ENCODE results near the gene PSTPIP1. TPM values are rescaled to one million over a fixed set of nuclear protein-coding genes. Genes with fewer than 3 reads are reported as not detected.

PSTPIP1 gene
- total RNA-seq, 2 donors from 2014 or later = 3.3 to 3.6 TPM

DNA sequence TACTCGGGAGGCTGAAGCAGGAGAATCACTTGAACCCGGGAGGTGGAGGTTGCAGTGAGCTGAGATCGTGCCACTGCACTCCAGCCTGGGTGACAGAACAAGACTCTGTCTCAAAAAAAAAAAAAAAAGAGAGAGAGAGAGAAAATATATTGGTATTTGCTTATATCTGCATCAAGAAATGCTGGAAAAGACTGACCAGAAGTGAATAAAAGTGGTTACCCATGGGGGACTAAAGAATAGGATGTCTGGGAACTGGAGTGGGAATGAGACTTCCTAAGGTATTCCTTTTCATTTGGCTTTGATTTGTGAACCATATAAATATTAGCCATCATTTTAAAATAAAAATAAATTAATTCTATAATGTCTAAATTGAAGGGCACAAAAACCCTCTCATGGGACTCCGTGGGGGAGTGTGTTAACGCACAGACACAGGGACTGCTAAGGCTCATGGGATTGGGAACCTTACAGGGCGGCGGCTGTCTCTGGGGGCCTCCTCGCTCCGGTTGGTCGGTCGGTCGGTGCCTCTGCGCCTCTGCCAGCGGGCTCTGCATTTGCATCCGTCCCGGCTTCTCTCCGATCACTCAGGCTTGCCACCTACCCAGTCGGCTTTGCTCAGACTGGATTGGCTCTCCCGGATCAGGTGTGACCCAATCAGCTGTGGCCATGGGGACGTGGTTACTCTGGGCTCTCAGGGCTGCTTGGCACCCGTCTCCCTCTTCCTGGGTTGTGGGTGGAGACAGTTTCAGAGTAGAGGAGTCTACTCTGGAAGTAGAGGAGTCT is 88.6 kb downstream of the PSTPIP1 start:
- no peaks in the 10 kb centered on the region for H3K9me3 ChIP-seq
- TF ChIP-seq POLR2A (IDR thresholded peaks at IDR 0.05) = peak in 2 of 3 donors; percentile 32 to 47
- TF ChIP-seq, protein P1, sequence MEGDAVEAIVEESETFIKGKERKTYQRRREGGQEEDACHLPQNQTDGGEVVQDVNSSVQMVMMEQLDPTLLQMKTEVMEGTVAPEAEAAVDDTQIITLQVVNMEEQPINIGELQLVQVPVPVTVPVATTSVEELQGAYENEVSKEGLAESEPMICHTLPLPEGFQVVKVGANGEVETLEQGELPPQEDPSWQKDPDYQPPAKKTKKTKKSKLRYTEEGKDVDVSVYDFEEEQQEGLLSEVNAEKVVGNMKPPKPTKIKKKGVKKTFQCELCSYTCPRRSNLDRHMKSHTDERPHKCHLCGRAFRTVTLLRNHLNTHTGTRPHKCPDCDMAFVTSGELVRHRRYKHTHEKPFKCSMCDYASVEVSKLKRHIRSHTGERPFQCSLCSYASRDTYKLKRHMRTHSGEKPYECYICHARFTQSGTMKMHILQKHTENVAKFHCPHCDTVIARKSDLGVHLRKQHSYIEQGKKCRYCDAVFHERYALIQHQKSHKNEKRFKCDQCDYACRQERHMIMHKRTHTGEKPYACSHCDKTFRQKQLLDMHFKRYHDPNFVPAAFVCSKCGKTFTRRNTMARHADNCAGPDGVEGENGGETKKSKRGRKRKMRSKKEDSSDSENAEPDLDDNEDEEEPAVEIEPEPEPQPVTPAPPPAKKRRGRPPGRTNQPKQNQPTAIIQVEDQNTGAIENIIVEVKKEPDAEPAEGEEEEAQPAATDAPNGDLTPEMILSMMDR (IDR thresholded peaks at IDR 0.05) = no peak
- intact Hi-C loops (cut with DNase I) = no loop called here
- WGBS, 2 donors = 14 to 16% methylated on average over 21 of the region's 21 CpGs
- no peak overlapping the region for H3K4me3 ChIP-seq
- peak overlapping the region in 3 of 4 donors; percentile 27 to 57 (median 41) for H3K27ac ChIP-seq
- no peaks in the 10 kb centered on the region for H3K36me3 ChIP-seq (replicated peaks in 1 of 2; ENCODE audit: insufficient read depth in 1 of 2, low read depth in 2 of 2)
- peaks cover 15% of the 10 kb centered on the region for H3K4me1 ChIP-seq
- H3K27me3 ChIP-seq = no peaks in the 10 kb centered on the region
- DNase-seq (peak; percentile 88 to 94 (median 92)), ATAC-seq (peak; percentile 100)

DNA sequence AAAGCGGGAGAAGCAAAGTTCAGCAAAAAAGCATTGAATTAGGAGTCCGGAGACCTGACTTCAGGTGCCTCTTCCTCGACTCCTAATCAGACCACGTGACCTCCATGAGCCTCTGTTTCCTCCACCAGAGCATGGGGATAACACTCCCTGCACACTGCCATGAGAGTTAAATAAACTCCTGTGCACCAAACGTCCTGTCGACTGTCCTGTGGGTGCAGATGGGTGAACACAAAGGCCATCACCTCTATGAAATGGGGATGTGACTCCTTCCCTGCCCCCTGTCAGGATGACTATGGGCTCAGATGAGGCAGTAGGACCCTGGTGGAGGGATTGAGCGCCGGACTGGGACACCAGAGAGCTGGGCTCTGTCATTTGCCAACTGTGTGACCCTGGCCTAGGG is 89.5 kb downstream of the PSTPIP1 start:
- Histone ChIP-seq H3K4me3 (no peak overlapping the region), H3K36me3 (replicated peaks in 1 of 2; ENCODE audit: insufficient read depth in 1 of 2, low read depth in 2 of 2) (no peaks in the 10 kb centered on the region), H3K4me1 (peaks cover 15% of the 10 kb centered on the region), H3K9me3 (no peaks in the 10 kb centered on the region), H3K27ac (peak overlapping the region in 1 of 4 donors; percentile 41), H3K27me3 (no peaks in the 10 kb centered on the region)
- ATAC-seq = no peak
- no peak for TF ChIP-seq POLR2A (IDR thresholded peaks at IDR 0.05)
- TF ChIP-seq, protein P1 (IDR thresholded peaks at IDR 0.05) = no peak
- intact Hi-C loops (cut with DNase I) = no loop called here
- no peak for DNase-seq
- WGBS, 2 donors = 85 to 90% methylated on average over 8 of the region's 8 CpGs

DNA sequence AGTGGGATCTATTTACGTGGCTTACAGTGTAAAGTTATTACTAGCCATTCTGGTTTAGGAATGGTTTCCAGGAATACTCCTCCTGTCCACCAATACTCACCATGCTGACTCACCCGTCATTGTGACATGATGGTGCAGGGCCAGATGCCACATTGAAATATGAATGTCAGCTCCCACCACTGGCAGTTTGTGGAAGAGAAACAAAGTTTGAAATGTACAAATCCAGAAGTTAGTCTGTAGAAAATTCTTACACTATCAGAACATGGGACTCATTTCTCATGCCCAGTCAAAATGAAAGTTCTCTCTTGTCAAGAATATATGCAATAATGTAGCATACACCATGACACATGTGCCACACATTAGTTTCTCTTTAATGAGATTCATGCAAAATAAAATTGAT is 90.4 kb downstream of the PSTPIP1 start:
- Histone ChIP-seq H3K27me3 (no peaks in the 10 kb centered on the region), H3K27ac (no peak overlapping the region), H3K4me3 (no peak overlapping the region), H3K4me1 (peaks cover 15% of the 10 kb centered on the region), H3K36me3 (replicated peaks in 1 of 2; ENCODE audit: insufficient read depth in 1 of 2, low read depth in 2 of 2) (no peaks in the 10 kb centered on the region), H3K9me3 (no peaks in the 10 kb centered on the region)
- DNase-seq (no peak), ATAC-seq (no peak)
- TF ChIP-seq, protein P1 (IDR thresholded peaks at IDR 0.05) = no peak
- TF ChIP-seq POLR2A (IDR thresholded peaks at IDR 0.05) = no peak
- intact Hi-C loops (cut with DNase I) = no loop called here
- WGBS, 2 donors = 34 to 55% methylated on average over 2 of the region's 2 CpGs

Small RNAs within 50 kb of the gene (small RNA-seq; reads per million reads assigned to genes)
- not detected for gene RN7SL278P

Other genes starting within 250 kb of the PSTPIP1 start
- gene SCAPER, start 89.8 kb upstream of the PSTPIP1 start, total RNA-seq = 10 to 100 TPM; 22.1 to 46.2 TPM
- 10 to 100 TPM; 22.8 to 25.1 TPM for gene RCN2, start 63.4 kb upstream of the PSTPIP1 start, total RNA-seq
- 100 to 1,000 TPM in 1 of 2 donors, 10 to 100 TPM in 1; 99.1 to 118 TPM for gene TSPAN3, start 76.0 kb downstream of the PSTPIP1 start, total RNA-seq